Measurements from ENCODE around the gene CPED1.

- TF ChIP-seq CTCF (IDR thresholded peaks at IDR 0.05) (no peak), EP300 (IDR thresholded peaks at IDR 0.05) (no peak)
These were observed 137.7 kb downstream of the CPED1 start for GRCh38 chr7:121126201-121126600.
